Sigmoid colon (tissue), 7 donors: ENCODE measurements around the gene CDKN2AIPNL. TPM values are rescaled to one million over a fixed set of nuclear protein-coding genes. Genes with fewer than 3 reads are reported as not detected.

Experiments used
- DNase-seq: peaks from one replicate; pipeline ENCODE4 v3.0.0-alpha.2; 2019
- H3K27ac ChIP-seq, 4 donors: fragments of 200-600 bp; sonication (generic); one replicate each; pipeline ENCODE4 v1.5.1; 2016 to 2019; ENCODE audit warnings: mild to moderate bottlenecking in 1 of 4
- H3K27me3 ChIP-seq, 3 donors: fragments of 200-600 bp; sonication (generic); one replicate each; pipeline ENCODE4 v1.5.1; 2019; ENCODE audit warnings: mild to moderate bottlenecking in 1 of 3
- H3K36me3 ChIP-seq, 4 donors: fragments of 200-600 bp; sonication (generic); one replicate each; pipeline ENCODE4 v1.5.1; 2016 to 2019
- H3K4me1 ChIP-seq, 4 donors: fragments of 200-600 bp; sonication (generic); one replicate each; pipeline ENCODE4 v1.5.1; 2017 to 2019
- H3K4me3 ChIP-seq, 4 donors: fragments of 200-600 bp; sonication (generic); one replicate each; pipeline ENCODE4 v1.5.1; 2017 to 2019; ENCODE audit warnings: mild to moderate bottlenecking in 2 of 4, moderate library complexity in 1 of 4
- H3K9me3 ChIP-seq, 4 donors: fragments of 200-600 bp in 3 of 4; sonication (generic) in 3 of 4; one replicate each; pipeline versions ENCODE4 v1.5.1 to v1.6.1; 2013 to 2019
- EP300 ChIP-seq, 4 donors: sonication (generic); formaldehyde crosslinking; IDR thresholded peaks; one replicate each; pipeline ENCODE4 v1.6.1; 2017; ENCODE audit warnings: antibody characterized with exemption in 4 of 4
- POLR2A ChIP-seq, 2 donors: fragments of 450-650 bp; IDR thresholded peaks; one replicate each; pipeline ENCODE4 v1.6.1; 2016; ENCODE audit warnings: antibody characterized with exemption in 2 of 2, mild to moderate bottlenecking in 2 of 2, moderate library complexity in 2 of 2
- POLR2AphosphoS5 ChIP-seq, 4 donors: sonication (generic); formaldehyde crosslinking; IDR thresholded peaks; one replicate each; pipeline ENCODE4 v1.6.1; 2017; ENCODE audit warnings: antibody characterized with exemption in 4 of 4
- WGBS, 2 donors: extraction: QIAGEN DNeasy Blood & Tissue Kit; methylation state at CpG; one replicate each; pipeline ENCODE4 v1.1.7; 2013; 5-methylcytosine and 5-hydroxymethylcytosine counted together
- intact Hi-C: fragments of 100-400 bp; cut with DNase I; formaldehyde crosslinking; loops from one replicate; pipeline ENCODE4 v1.15.1; 2023
- polyA plus RNA-seq, 3 donors: library from polyadenylated mRNA; stranded (reverse); fragments of 200-250 nt; gene quantifications; one replicate each; pipeline ENCODE4 v1.2.3, GENCODE V29; 2013
- total RNA-seq, 4 donors: library from RNA; depleted of rRNA; stranded (reverse); fragments of >200 nt; gene quantifications; one replicate each; pipeline ENCODE4 v1.1.0, GENCODE V29; 2016
- TF ChIP-seq, protein P1 (sequence below), 4 experiments: fragments of 450-650 bp in 3 of 4; fragments of 200-600 bp in 1 of 4; IDR thresholded peaks; one replicate each; pipeline ENCODE4 v1.5.1; 2016 to 2019; ENCODE audit warnings: antibody characterized with exemption in 4 of 4, mild to moderate bottlenecking in 3 of 4, moderate library complexity in 2 of 4
- donor health status: healthy with polysubstance abuse.
- donor health status: Bipolar disorder and iron deficiency.
- donor health status: healthy.

CDKN2AIPNL gene
- total and polyA plus RNA-seq, 7 donors, result 18.9 to 42.5 (median 22.5) TPM

DNA sequence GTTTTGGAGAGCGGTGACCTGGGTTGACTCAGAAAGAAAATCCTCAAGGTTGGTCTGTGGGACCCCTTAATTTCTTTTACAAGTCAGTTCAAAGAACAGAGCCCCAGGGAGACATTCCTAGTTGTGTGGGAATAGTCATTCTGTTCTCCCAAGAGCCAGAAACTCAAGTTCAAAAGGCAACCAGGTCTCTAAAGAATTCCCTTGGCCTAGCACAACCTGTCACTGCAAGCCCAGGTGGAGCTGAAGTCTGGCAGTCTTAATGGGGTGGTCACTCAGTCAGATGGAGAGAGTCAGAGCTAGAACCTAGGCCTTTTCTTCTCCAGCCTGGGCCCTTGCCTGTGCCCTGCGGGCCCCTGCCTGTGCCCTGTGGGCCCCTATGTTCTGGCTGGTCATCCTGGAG, 37.5 kb upstream of the CDKN2AIPNL start:
- intact Hi-C loops, result no loop called here
- peak; percentile 12 for DNase-seq
- Histone ChIP-seq H3K9me3 (no peaks in the 10 kb centered on the region), H3K27me3 (no peaks in the 10 kb centered on the region), H3K27ac (no peak overlapping the region), H3K36me3 (no peaks in the 10 kb centered on the region), H3K4me3 (no peak overlapping the region), H3K4me1 (peaks cover 0 to 9% (median 4%) of the 10 kb centered on the region in 4 donors)
- TF ChIP-seq EP300 (IDR thresholded peaks at IDR 0.05), result no peak
- TF ChIP-seq, protein P1, sequence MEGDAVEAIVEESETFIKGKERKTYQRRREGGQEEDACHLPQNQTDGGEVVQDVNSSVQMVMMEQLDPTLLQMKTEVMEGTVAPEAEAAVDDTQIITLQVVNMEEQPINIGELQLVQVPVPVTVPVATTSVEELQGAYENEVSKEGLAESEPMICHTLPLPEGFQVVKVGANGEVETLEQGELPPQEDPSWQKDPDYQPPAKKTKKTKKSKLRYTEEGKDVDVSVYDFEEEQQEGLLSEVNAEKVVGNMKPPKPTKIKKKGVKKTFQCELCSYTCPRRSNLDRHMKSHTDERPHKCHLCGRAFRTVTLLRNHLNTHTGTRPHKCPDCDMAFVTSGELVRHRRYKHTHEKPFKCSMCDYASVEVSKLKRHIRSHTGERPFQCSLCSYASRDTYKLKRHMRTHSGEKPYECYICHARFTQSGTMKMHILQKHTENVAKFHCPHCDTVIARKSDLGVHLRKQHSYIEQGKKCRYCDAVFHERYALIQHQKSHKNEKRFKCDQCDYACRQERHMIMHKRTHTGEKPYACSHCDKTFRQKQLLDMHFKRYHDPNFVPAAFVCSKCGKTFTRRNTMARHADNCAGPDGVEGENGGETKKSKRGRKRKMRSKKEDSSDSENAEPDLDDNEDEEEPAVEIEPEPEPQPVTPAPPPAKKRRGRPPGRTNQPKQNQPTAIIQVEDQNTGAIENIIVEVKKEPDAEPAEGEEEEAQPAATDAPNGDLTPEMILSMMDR (IDR thresholded peaks at IDR 0.05), result no peak
- TF ChIP-seq POLR2A (IDR thresholded peaks at IDR 0.05), result no peak
- no peak for TF ChIP-seq POLR2AphosphoS5 (IDR thresholded peaks at IDR 0.05)
- 96 to 97% methylated on average over 2 of the region's 2 CpGs for whole genome bisulfite sequencing, 2 donors

DNA sequence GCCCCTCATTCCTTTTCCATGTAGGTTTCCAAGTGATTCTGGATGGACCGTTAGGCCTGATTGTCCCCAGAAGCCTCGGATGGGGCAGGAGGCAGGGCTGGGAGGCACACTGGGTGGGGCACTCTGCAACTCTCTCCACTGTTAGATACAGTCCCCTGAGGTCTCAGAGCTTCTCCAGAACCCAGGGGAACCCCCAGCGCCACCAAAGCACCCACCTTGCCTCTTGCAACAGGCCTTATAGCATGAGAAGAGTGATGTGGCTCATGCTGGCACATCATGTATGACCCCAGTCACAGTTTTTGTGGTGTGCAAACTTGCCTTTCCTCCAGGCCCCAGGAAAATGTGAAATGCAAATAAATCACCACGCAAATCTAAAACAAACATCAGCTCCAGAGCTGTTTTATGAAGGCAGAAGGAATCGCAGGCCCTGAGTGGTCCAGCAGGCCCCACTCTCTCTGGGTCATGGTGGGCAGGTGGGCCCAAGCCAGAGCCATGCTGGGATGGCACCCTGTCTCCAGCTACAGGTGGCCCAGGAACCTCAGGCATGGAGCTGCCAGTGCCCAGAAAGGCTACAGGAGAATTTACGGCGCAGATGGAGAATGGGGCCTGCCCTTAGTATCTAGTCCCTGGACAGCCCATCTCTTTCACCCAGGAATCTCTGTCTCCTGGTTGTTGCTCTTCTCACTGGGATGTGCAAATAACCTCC, 36.3 kb upstream of the CDKN2AIPNL start:
- no peaks in the 10 kb centered on the region for H3K9me3 ChIP-seq
- no peak overlapping the region for H3K27ac ChIP-seq
- intact Hi-C loops, result no loop called here
- WGBS, 2 donors, result 59 to 79% methylated on average over 7 of the region's 7 CpGs
- H3K27me3 ChIP-seq, result no peaks in the 10 kb centered on the region
- H3K4me1 ChIP-seq, result peaks cover 0 to 9% (median 4%) of the 10 kb centered on the region in 4 donors
- DNase-seq, result peak; percentile 28
- no peak overlapping the region for H3K4me3 ChIP-seq
- TF ChIP-seq POLR2A (IDR thresholded peaks at IDR 0.05), result no peak
- TF ChIP-seq EP300 (IDR thresholded peaks at IDR 0.05), result no peak
- TF ChIP-seq, protein P1 (IDR thresholded peaks at IDR 0.05), result no peak
- no peak for TF ChIP-seq POLR2AphosphoS5 (IDR thresholded peaks at IDR 0.05)
- no peaks in the 10 kb centered on the region for H3K36me3 ChIP-seq

DNA sequence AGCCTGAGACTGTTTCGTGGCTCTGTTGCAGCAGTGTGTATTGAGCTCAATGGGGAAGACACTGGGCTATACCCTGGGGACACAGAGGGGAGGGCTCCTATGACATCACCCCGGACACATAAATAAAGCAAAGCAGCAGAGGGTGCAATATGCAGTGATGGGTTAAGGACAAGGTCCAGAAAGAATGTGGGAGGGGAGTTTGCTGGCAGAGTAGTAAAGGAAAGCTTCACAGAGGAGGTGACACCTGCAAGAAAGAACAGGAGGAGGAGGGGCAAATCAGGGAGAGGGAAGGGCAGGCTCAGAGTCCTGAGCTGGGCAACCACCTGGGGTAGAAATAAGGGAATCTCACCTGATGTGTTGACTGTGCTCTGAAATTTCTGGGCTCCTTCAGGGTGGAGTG, 35.3 kb upstream of the CDKN2AIPNL start:
- Histone ChIP-seq H3K27ac (no peak overlapping the region), H3K4me1 (peaks cover 0 to 6% (median 3%) of the 10 kb centered on the region in 4 donors), H3K27me3 (no peaks in the 10 kb centered on the region), H3K36me3 (no peaks in the 10 kb centered on the region), H3K4me3 (no peak overlapping the region), H3K9me3 (no peaks in the 10 kb centered on the region)
- 22 to 56% methylated on average over 2 of the region's 2 CpGs for WGBS, 2 donors
- no peak for DNase-seq
- TF ChIP-seq POLR2A (IDR thresholded peaks at IDR 0.05) (no peak), POLR2AphosphoS5 (IDR thresholded peaks at IDR 0.05) (no peak), EP300 (IDR thresholded peaks at IDR 0.05) (no peak)
- TF ChIP-seq, protein P1 (IDR thresholded peaks at IDR 0.05), result no peak
- intact Hi-C loops, result no loop called here

DNA sequence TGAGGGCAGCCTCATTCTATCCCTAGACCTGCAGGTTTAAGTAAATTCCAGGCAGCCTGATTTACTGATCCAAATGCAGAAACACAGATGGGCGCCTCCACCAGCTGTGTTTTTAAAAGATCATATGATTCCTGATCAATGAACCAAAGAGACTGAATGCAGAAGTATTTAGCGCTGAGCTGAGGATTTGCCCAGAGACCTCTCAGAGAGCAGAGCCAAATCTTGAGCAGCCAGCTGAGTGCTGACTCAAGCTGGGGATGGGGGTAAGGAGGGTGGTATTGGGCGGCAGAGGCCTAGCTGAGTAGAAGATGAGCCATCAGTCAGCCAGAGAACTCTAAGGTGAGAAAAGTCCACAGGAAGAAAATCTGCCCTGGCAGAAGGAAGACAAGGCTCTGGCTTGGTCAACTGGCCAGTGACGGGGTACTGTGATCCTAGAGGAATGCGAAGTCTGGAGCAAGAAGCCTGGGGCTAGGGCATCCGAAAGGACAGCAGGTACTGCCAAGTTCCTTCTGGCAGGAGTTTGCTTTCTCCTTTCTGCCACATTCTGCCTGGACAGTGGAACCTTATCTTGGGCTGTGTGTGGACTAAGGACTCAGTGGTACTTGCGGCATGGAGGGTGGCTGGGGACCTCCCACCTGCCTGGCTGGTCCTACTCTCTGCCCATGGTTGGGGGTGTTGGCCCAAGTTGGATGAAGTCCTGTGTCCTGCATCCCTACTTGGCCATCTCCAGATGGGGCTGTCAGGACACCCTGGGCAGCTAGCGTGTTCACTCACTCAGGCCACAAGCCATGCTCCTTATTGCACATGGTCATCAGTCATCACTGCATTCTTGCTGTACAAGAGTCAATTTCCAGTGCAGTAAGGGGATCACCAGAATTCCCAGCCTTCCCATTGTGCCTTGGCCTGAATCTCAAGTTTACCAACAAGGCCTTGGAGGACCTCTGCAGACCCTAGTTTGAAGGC, 34.5 kb upstream of the CDKN2AIPNL start:
- Histone ChIP-seq H3K4me3 (no peak overlapping the region), H3K27me3 (no peaks in the 10 kb centered on the region), H3K36me3 (no peaks in the 10 kb centered on the region), H3K27ac (no peak overlapping the region), H3K4me1 (no peaks in the 10 kb centered on the region), H3K9me3 (no peaks in the 10 kb centered on the region)
- DNase-seq, result peak; percentile 60
- TF ChIP-seq EP300 (IDR thresholded peaks at IDR 0.05) (no peak), POLR2AphosphoS5 (IDR thresholded peaks at IDR 0.05) (no peak), POLR2A (IDR thresholded peaks at IDR 0.05) (no peak)
- TF ChIP-seq, protein P1 (IDR thresholded peaks at IDR 0.05), result no peak
- intact Hi-C loops, result no loop called here
- WGBS, 2 donors, result 89 to 98% methylated on average over 8 of the region's 8 CpGs
